ENCODE measurements around the gene SLCO3A1.
A peak's percentile ranks its signal among the peaks of the same experiment; 100 is the strongest.
"Not testable (repeated sequence)": the region's sequence is repeated elsewhere in the genome, so short reads cannot be mapped to it uniquely, and the experiment has no call there.

Gene SLCO3A1

DNA sequence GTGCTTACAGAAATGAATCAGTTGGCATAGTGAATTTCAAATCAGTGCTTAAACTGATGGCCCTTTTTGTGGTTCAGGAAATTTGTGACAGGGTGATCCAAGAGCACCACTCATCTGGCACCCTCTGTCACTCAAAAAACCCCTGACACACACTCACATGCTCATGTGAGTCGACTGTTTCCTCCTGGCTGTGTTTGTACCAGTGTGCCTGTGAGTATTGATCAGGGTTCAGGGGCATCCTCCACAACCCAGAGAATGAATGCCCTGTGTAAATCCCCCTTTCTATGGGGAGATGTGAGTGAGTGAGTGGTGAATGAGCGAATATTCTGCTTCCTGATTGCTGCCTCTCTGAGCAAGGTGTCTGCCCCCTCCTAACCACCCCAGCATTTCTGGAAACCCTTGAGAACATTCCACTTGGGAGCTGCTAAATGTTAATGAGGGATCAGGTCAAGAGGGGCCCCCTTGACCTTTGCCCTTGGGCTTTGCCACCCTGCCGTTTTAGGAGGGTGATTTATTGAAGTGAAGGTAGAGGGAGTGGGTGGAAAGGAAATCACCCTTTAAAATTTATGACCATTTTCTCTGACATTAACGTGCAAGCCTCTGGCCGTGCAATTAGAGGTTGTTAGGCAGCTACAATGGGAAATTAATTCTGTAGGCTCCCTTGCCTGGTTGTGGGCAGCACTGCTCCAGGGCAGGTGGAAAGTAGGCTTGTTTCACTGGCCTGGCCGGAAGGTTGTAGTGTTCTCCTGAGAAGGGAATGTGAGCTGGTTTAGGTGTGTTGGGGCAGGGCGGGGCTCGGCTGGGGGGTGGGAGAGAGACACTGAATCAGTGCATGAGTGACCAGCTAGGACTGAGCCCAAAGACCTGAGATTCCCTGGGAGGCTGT, 87.2 kb downstream of the SLCO3A1 start:
- DNase-seq (ENCODE audit: low read depth), result no peak

DNA sequence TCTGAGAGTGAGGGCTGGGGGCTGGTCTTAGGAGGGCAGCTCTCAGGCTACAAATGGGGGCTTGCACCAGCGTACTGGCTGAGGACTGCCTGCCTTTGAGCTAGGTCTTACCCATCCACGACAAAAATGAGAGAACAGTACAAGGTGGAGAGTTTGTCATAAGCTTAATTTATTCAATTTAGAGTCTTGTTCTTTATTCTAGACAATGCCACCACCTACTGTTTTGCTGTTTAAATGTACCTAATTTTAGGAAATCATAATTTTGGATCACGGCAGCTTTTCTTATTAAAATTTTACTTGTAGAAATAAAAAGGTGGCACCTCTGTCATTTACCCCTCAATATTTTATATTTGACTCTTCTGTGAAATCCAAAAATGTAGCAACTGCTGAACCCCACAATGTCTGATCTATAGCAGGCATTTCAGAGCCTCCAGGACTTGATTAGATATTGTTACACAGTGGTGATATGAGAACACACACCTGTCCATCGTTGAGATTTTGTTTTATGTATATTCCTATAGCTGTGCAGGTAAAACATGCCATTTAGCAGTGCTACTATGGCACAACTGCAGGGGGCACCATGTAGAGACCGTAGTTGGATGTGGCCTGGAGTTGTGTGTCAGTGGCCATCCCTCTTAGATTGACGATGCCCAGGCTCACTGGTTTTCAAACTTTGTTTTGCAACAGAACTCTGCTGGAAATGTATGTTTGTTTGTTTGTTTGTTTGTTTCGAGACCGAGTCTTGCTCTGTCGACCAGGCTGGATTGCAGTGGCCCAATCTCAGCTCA, 88.6 kb downstream of the SLCO3A1 start:
- no peak for DNase-seq (ENCODE audit: low read depth)

DNA sequence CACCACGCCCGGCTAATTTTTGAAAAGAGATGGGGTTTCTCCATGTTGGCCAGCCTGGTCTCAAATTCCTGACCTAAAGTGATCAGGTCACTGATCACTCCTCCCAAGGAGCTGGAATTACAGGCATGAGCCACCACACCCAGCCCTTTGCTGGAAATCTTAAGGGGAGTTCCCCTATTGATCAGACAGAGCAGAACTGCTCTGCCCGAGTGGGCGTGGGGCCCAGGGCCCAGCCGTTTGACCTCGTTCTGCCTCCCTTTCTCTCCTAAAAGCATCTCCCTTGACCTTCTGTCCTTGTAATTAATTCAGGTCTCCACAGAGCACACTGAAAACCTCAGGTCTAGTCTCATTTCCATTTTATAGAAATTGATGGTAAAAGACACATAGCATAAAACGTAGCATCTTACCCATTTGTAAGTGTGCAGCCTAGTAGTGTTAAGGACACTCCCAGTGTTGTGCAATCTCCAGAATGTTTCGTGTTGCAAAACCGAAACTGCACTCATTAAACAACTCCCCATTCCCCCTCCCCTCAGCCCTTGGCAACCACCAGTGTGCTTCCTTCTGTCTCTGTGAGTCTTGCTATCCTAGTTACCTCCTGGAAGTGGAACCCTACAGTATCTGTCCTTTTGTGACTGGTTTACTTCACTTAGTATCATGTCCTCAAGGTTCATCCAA, 89.3 kb downstream of the SLCO3A1 start:
- DNase-seq (ENCODE audit: low read depth), result peak; percentile 75

DNA sequence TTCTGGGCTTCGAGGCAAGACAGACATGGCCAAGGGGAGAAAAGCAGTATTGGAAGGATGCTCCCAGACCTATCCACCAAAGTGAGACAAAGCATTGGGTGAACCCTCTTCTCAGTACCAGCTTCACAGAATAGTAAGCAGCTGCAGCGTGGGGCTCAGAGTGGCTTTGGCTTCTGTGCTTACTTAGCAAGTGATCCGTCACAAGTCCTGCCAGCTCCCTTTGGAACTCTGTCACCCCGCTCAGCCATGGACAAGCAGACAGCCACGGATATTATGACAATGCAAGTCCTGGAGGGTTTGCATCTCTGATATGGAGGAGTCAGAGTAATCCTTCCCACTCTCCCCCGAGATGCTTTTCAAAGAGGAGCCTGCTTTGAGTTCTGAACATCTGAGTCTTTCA, 90.8 kb downstream of the SLCO3A1 start:
- DNase-seq (ENCODE audit: low read depth), result no peak

DNA sequence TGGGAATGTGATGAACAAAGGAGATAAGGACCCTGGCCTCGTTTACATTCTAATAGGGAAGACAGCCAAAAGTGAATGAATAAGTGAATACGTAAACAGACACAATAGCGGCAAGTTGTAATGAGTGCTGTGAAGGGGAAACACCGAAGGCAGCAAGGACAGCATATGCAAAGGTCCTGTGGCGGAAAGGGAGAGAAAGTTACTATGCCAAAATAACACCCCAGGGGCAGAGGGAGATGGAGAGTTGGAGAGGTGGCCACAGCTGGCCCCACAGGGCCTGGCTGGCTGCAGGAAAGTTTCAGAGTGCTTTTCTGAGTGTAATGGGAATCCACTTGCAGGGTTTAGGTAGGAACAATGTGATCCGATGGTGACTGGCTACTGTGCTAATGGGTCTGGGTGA, 91.9 kb downstream of the SLCO3A1 start:
- no peak for DNase-seq (ENCODE audit: low read depth)

DNA sequence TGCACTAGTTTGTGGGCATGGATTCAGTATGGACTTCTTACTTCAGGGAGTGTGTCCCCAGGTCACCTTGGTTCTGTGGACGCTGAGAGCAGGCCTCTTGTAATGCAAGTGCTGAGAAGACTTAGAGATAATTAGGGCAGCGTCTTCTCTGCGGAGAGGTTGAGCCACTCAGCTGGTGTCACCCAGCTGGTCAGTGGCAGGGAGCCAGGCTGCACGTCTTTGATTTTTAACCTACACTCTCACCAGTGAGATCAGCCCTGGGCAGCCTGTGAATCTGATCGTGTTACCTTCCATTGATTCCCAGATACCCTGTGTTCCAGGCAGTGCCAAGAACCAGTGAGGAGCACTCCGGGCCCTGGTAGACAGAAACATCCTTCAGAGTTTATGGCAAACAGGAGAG, 92.6 kb downstream of the SLCO3A1 start:
- DNase-seq (ENCODE audit: low read depth), result no peak

DNA sequence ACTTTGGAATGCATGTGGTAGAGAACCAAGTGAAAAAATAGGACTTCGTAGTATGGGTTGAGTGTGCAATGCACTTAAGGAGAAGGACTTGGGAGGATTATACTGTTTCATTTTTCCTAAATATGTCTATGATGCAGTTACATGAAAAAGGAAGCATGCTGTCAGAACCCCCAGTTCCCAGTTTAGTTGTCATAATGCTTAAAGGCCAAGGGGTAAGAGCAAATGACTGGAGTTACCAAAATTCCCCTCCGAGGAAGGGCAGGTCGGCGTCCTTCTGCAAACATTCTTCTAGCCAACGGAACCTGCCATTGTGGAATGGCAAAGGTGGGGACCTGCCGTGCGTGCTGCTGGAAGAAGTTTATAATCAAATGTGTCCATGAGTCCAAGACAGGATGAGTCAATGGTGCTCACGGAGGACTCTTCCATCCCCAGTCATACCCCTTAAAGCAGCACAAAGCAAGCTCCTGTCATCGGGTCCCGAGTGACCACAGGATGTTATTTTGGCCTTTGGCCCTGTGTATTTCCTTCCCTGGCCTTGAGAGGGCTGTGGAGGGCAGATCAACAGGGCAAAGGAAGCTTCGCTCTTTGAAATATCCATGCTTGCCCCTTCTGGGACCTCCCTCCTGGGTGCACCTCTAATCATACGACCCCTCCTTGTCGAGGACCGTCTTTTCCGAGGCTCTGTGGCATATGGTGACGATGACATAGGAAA, 93.2 kb downstream of the SLCO3A1 start:
- DNase-seq (ENCODE audit: low read depth), result no peak

DNA sequence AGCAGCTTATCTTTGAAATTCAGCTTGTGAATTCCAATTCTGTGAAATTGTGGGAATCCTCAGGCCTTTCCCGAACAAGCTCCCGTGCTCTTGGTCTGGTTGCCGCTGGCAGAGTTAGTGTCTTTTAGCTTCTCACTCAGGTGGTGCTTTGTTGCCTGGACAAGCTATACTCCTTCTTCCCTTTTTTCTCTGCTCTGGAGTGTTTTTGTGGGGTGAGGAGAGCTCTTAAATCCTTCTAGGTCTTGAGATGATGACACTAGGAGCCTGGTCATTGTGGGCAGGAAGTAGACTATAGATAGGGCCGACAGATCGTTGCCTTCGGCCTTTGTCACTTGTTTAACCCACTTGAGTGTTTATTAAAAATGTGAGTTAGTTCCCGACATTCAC, 93.8 kb downstream of the SLCO3A1 start:
- no peak for DNase-seq (ENCODE audit: low read depth)

DNA sequence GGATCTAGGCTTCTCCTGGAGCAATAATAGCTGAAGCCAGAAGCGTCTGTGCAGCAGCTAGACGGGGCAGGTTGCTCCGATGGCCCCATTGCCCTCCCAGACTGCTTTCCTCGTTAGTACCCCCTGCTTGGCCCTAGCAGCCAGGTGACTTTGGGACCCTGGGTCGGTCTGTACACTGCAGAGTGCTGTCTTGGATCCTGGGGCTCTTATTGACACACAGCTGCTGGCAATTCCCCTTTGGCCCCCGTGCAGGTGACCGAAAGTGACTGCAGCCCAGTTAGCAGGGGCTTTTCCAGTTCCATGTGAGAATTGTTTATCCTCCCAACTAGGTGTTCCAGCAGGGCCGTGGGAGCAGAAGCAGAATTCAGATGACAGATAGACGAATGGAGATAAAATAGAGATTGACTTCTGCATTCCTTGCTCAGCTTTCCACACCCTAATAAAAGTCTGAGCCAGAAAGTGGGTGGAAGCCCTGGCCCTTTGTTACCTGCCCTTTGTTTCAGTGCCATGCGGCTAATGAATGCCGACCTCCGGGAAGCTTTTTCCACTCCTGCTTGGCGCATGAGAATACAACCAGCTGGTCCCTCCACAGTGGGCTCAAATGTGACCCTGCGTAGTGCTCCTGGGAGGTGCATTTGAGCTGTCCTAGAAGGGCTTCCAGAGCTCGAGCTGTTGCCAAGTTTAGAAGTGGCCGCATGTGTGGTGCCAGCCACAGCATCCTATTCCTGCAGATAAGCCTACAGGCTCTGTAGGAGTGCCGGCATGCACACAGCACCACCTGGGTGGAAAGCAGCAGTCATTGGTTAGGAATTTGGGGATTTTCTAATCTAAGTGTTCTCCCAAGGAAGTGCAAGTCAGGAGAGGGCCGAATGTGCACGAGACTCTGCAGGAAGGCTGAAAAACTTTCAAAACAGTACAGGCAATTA, 94.4 kb downstream of the SLCO3A1 start:
- no peak for DNase-seq (ENCODE audit: low read depth)

DNA sequence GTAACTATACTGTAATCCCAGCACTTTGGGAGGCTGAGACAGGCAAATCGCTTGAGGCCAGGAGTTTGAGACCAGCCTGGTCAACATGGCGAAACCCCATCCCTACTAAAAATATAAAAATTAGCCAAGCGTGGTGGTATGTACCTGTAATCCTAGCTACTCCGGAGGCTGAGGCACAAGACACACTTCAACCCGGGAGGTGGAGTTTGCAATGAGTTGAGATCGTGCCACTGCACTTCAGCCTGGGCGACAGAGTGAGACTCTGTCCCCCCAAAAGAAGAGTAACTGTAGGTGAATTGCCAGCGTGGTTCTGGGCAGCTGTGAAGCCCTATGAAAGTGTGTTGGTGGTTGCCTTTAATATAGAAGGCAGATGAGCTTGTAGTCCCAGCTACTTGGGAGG, 95.9 kb downstream of the SLCO3A1 start:
- DNase-seq (ENCODE audit: low read depth), result no peak

DNA sequence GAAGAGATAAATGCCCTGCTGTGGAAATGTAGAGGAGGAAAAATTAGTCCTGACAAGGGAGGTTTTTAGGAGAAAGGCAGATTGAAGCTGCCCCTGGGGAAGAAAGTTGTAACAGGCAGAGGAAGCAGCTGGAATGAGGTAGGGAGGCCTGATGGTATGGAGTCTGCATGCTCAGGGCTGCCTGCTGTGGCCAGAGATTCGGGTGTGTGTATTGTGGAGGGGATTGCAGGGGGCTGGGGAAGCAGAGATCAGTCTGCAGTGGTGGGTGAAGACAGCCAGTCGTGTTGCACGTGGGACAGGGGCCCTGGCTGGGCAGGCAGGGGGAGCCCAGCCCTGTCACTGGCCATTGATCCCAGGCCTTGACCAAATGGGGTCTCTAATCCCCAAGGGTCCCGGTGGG, 96.5 kb downstream of the SLCO3A1 start:
- no peak for DNase-seq (ENCODE audit: low read depth)

DNA sequence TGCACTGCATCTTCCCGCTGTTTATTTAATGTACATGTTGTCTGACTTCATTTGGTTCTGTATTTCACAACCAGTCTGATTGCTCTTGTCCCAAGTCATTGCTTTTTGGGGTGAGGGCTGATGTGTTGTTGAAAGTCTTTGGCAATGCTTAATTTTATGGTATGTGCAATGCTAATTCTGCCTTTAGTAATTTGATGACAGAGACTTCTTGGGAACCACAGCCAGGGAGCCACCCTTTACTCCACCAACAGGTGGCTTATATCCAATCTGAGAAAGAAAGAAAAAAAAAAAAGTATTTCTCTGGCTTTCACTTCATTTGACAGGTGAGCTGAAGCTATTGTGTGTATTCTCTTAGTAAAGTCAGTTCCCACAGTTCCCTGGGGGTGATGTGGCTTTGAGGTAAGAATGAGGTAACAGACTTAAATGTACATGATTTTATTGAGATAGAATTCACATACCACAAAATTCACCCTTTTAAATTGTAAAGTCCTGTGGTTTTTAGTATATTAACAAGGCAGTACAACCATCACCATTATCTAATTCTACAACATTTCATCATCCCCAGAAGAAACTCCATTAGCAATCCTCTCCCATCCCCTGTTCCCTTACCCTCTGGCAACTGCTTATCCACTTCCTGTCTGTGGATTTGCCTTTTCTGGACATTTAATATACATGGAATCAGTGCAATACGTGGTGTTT, 97.3 kb downstream of the SLCO3A1 start:
- DNase-seq (ENCODE audit: low read depth), result no peak

DNA sequence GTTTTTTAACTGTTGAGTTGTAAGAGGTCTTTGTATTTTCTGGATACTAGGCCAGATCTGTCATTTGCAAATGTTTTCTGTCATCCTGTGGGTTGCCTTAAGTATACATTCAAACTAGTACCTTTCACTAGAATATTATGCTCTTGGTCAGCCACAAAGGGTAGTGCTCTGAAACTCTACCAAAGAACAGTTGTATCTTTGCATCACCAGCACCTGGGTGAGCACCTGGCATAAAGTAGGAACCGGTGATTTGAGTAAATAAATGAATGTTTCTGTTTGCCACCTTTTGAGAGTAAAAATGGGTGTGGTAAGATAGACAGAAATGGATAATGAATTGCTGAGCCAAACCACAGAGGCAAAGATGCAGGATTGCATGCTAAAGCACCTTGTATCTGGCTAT, 98.7 kb downstream of the SLCO3A1 start:
- DNase-seq (ENCODE audit: low read depth), result no peak

DNA sequence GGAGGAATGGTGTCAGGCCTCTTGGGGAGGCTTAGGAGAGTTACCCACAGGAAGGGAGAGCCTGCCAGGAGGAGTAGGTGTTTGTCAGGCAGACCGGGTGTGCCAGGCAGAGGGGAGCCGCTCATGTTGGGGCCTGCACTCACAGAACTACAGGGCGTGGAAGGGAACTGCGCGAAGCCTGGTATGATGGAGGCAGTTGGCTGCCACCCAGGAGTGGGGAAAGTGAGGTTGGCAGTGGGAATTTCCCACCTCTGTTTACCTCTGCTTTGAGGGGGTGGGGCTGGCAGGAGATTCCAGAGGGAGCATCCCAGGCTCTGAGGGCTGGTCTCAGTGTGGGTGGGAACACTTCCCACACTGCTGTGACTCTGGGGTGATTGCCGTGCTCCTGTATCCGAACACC, 99.9 kb downstream of the SLCO3A1 start:
- DNase-seq (ENCODE audit: low read depth), result no peak

DNA sequence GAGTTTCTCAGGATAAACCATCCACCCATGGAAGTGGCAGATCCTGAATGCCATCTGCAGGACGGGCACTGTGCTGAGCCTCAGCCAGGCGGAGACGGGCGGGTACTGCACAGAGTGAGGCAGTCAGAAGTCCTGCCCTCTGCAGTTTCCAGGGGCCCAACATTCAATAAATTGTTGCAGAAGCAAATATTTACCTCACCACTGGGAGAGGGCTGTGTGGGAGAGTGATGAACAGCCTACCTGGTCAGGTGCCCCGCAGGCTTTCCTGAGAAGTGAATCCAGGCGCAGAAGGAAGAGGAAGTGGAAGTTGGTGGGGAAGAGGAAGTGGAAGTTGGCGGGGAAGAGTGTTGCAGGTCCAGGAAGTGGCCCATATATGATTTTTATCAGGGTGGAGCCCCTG, 100.8 kb downstream of the SLCO3A1 start:
- DNase-seq (ENCODE audit: low read depth), result no peak

DNA sequence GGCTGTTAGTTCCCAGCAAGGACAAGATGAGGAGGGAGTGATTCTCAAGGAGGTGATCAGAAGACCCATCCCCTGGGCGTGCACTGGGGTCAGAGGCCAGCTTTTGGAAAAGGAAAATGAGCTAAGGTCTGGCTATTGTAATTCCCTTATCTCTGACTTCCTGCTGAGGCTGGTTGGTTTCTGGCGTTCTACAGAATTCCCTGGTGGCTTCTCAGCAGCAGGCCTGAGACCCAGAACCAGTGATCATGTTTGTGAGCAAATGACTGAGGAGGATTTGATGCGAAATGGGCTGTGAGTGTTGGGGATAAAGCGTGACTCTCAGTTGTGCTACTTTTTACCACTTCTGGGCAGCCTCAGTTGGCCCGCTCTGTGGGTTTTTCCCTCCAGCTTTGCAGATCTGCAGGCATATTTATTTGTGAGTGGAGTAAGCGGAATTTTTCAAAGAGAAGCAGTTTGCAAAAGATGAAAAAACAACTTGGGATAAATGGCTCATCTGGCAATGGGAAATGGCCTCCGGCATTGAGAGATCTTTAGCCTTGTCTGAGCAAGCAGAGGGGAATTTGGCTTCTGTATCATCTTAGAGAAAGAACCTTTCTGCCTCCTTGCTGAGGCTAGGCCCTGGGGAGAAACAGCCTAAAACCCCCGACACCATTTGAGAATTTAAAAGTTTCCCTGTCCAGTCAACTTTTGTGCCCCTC, 102.7 kb downstream of the SLCO3A1 start:
- DNase-seq (ENCODE audit: low read depth), result peak; percentile 10

DNA sequence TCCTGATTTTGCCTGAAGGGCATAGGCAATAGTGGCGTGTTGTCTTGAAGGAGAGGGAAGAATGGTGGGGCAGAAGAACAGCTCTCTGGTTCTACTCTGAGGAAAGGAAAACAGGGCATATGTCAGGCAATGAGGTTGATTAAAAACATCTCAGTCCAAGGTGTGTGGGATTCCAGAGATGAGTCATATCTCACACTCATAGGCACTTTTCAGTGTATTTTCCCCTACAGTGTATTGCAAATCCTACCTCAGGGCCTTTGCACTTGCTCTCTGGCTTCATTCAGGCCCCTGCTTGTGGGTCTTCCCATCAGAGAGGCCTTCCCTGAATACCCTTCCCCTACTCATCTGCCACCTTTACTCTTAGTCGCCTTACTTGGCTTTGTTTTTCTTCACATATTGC, 107.8 kb downstream of the SLCO3A1 start:
- no peak for DNase-seq (ENCODE audit: low read depth)

DNA sequence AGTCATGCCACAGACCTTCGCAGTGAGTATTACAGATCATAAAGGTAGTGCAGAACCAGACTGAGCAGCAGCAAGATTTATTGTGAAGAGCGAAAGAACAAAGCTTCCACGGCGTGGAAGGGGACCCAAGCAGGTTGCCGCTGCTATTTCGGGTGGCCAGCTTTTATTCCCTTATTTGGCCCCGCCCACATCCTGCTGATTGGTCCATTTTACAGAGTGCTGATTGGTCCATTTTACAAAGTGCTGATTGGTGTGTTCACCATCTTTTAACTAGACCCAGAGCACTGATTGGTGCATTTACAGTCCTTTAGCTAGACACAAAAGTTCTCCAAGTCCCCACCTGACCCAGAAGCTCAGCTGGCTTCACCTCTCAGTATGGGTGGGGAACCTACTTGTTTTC, 110.2 kb downstream of the SLCO3A1 start:
- DNase-seq (ENCODE audit: low read depth), result not testable (repeated sequence)

DNA sequence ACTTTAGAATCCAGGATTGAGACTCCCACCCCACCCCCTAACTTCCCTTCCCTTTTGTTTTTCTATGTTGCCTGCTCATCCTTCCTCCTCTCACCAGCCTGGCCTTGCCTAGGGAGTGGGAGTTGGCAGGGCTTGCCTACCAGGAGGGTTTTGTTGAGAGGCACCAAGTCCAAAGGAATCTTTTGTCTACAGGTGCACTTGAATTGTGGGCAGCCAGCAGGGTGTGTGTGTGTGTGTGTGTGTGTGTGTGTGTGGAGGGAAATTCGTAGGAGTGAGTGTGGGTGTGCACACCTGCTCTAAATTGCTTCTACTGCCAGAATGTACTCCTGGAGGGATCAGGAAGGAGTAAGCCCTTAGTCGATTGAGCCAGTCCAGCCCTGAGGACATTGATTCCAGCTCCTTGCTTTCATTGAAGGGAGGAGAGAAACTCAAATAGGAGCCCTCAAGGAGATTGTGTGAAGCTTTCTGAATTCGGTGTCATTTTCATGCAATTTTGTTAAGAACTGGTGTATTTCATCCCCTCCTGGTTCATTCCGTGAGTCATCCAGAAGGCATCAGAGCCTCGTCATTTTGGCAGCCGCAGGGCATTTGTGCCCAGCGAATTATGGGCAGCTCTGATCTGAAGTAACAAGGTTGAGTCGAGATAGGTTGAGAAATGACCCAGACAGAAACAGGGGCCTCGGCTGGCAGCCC, 112.1 kb downstream of the SLCO3A1 start:
- peak; percentile 16 for DNase-seq (ENCODE audit: low read depth)
